ENCODE results near the gene PCDHGA2.
"Not testable (repeated sequence)": the region's sequence is repeated elsewhere in the genome, so short reads cannot be mapped to it uniquely, and the experiment has no call there.

- TF ChIP-seq POLR2A, POLR2AphosphoS5 (IDR thresholded peaks at IDR 0.05; ENCODE audit: low read depth, low read length): not testable (repeated sequence)
Observed at GRCh38 chr5:141340781-141341354, 2.3 kb downstream of the PCDHGA2 start.

Data from GM12892 (cell line).